Measurements from ENCODE around the gene PPM1J. TPM values are rescaled to one million over a fixed set of nuclear protein-coding genes. Genes with fewer than 3 reads are reported as not detected.

Gene PPM1J
- total and polyA plus RNA-seq, 2 of the 13 experiments (the other 11 are each of a cell fraction or from before 2014, with no cell fraction given), result 0.07 to 0.22 TPM

GRCh38 chr1:112698366-112699310, 16.5 kb downstream of the PPM1J start (continued):
- TF ChIP-seq ZNF281 (CRISPR knock-in tag; IDR thresholded peaks at IDR 0.05; ENCODE audit: borderline replicate concordance), result peak; percentile 88; the same call in 1 of the 2 replicates
- no peak for TF ChIP-seq HOXA7 (CRISPR knock-in tag; IDR thresholded peaks at IDR 0.05)
- no peak for TF ChIP-seq MAFK (conservative IDR thresholded peaks at IDR 0.05 in 1 of 2, IDR thresholded peaks at IDR 0.05 in 1 of 2; ENCODE audit: low read length in 2 of 2)
- no peak for TF ChIP-seq HES4 (CRISPR knock-in tag; IDR thresholded peaks at IDR 0.05; ENCODE audit: borderline replicate concordance)
- no peak for TF ChIP-seq ZNF260 (CRISPR knock-in tag; IDR thresholded peaks at IDR 0.05; ENCODE audit: borderline replicate concordance, low read depth)
- TF ChIP-seq ZIK1 (CRISPR knock-in tag; IDR thresholded peaks at IDR 0.05; ENCODE audit: borderline replicate concordance, low read depth), result no peak
- TF ChIP-seq STAT6 (CRISPR knock-in tag; IDR thresholded peaks at IDR 0.05; ENCODE audit: borderline replicate concordance), result 0 out of 2 replicates have a peak, but pooled peaks have one; percentile 59
- peak; percentile 94 for TF ChIP-seq TEAD3 (CRISPR knock-in tag; optimal IDR thresholded peaks at IDR 0.05; ENCODE audit: borderline replicate concordance)
- TF ChIP-seq CERS6 (CRISPR knock-in tag; IDR thresholded peaks at IDR 0.05), result no peak
- TF ChIP-seq THAP9 (CRISPR knock-in tag; IDR thresholded peaks at IDR 0.05; ENCODE audit: borderline replicate concordance), result no peak
- no peak for TF ChIP-seq YEATS4 (CRISPR knock-in tag; IDR thresholded peaks at IDR 0.05; ENCODE audit: borderline replicate concordance)
- no peak for TF ChIP-seq RFX1 (IDR thresholded peaks at IDR 0.05)
- TF ChIP-seq NR2F6 (IDR thresholded peaks at IDR 0.05), result no peak
- TF ChIP-seq NR2F6 (CRISPR knock-in tag; IDR thresholded peaks at IDR 0.05), result peak; percentile 44; the same call in 1 of the 2 replicates
- no peak; the same call in 1 of the 2 replicates for TF ChIP-seq MAX (IDR thresholded peaks at IDR 0.05)
- no peak for TF ChIP-seq GABPA (IDR thresholded peaks at IDR 0.05; ENCODE audit: low read depth, low read length)
- no peak for TF ChIP-seq GABPA (CRISPR knock-in tag; IDR thresholded peaks at IDR 0.05; ENCODE audit: low read depth)
- TF ChIP-seq TCF12 (IDR thresholded peaks at IDR 0.05), result no peak
- TF ChIP-seq TCF12 (CRISPR knock-in tag; IDR thresholded peaks at IDR 0.05), result 0 out of 2 replicates have a peak, but pooled peaks have one; percentile 76

All from HepG2 (cell line).